A549 treated with RU486 at 1 μM for 4 hours (cell line): Measurements from ENCODE around the gene BOC. TPM values are rescaled to one million over a fixed set of nuclear protein-coding genes. Genes with fewer than 3 reads are reported as not detected.

Experiments used
- total RNA-seq: library from RNA; stranded (reverse); fragments of 200-300 nt; extraction: Qiagen RNA extraction; gene quantifications from 5 replicates; pipeline ENCODE4 v1.2.3, GENCODE V29; 2022; ENCODE audit warnings: low read depth

Gene BOC
- 5.2 to 8.2 TPM (median 7.3 TPM) in 5 replicates for total RNA-seq

GRCh38 chr3:113211330-113212149 is at the start of gene BOC:
BOC (plus strand) TSS chr3:113211557; CDS start chr3:113249803, 38,246 bp downstream.

Other genes with a start within 250 kb of the BOC start
- 0.08 to 0.10 TPM (median 0.08 TPM) in 4 of 5 replicates, not detected in the other for gene CD200R1, start 236.5 kb upstream of the BOC start, total RNA-seq
- 10.0 to 17.0 TPM (median 16.1 TPM) in 5 replicates for gene GTPBP8, start 220.6 kb upstream of the BOC start, total RNA-seq
- 1.4 to 2.5 TPM (median 1.9 TPM) in 5 replicates for gene CFAP44, start 229.9 kb downstream of the BOC start, total RNA-seq